Epithelial cell of prostate (primary cell): ENCODE data around the gene DCLRE1B.

ENCODE experiments used
- DNase-seq: peaks from one replicate; pipeline ENCODE4 v3.0.0-alpha.2; 2011; ENCODE audit warnings: low read depth, low spot score
- H3K27ac ChIP-seq: fragments of 450-650 bp; 2 replicates; pipeline ENCODE4 v1.5.1; 2017; ENCODE audit warnings: mild to moderate bottlenecking

The DCLRE1B gene

DNA sequence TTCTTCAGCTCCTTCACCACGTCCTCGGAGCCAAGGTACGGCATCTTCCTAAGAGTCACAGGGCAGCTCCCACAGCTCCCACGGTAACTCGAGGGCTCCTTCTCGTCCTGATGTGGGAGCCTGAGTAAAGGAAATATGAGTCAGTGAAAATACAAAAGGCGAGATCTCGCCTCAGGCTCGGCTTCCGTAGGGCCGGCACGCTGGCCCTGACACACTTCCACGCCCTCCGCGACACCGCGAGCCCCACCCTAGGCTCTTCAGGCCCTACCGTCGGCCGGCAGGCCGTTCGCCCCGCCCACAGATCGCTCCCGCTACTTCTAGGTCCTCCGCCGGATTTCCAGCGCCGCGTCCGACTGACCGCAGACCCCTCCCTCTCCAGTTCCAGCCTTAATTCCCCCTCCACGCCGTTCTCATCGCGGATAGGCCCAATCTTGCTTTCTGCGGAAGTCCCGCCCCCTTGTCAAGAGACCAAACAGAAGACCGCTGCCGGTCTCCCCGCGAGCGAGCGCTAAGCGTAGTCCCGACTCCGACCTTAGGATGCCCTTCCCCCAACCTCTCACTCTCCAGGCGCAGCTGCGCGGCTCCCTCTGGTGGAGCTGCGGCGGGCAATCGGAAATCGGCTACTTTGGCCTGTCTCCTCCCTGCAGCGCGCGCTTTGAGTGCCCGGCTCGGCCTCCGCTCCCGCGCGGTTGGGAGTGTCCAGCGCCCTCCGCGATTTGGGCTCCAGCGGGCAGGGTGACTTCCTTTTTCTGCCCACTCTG lies at the start of gene DCLRE1B, which contains the start of gene AP4B1:
TSS of gene DCLRE1B (plus strand) at position 653 of the 761 bp plus-strand sequence. CDS start 261 bp downstream, outside the sequence.
TSS of gene AP4B1 (minus strand) at position 126 of the 761 bp plus-strand sequence. CDS start at position 44, 82 bp downstream.
- DNase-seq = peak; percentile 98
- peak within 1 kb of the TSS; percentile 84 for H3K27ac ChIP-seq

DNA sequence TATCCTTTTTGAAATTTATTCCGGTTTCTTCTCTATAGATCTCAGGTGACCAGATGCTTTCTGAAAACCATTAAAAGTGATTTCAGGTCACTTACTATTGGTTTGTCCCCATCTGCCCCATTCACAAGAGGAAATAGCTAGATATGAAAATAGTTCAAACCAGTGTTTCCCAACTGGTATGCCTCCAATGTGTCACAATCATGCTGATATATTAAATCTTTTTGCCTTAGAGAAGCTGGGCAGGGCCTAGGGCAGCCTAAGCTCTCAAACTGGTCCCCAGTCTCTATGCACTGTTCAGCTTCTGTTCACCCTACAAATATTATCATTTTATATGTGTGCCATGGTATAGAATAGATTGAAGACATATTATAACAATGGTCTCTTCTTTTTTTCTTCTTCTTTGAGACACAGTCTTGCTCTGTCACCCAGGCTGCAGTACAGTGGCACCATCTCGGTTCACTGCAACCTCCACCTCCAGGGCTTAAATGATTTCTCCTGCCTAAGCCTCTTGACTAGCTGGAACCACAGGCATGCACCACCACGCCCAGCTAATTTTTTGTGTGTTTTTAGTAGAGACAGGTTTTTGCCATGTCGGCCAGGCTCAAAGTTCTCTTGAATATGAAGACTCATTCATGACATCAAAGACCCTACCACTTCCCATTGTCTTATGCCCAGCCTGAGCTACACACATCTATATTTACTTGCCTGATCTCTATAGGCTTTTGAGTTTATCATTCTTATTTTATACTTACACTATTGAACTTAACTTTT lies 49.3 kb upstream of the DCLRE1B start:
- DNase-seq = no peak
- H3K27ac ChIP-seq = no peak overlapping the region

DNA sequence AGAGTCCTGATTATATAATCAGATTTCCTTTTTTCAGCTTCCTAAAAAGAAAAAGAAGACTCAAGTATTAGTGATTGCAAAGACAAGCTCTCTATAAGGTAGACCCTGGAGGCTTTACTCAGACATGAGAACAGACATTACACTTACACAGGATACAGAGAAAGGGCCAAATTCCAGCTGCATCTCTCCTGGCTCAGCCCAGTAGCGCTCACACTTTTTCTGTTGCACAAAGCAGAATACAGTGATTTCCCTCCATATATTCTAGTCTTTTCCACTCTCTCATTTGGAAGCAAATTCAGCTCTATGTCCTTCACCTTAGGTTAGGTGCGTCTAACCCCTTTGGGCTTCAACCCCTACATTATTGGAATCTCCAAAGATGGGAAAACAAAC lies 48.7 kb upstream of the DCLRE1B start:
- no peak overlapping the region for H3K27ac ChIP-seq
- no peak for DNase-seq

DNA sequence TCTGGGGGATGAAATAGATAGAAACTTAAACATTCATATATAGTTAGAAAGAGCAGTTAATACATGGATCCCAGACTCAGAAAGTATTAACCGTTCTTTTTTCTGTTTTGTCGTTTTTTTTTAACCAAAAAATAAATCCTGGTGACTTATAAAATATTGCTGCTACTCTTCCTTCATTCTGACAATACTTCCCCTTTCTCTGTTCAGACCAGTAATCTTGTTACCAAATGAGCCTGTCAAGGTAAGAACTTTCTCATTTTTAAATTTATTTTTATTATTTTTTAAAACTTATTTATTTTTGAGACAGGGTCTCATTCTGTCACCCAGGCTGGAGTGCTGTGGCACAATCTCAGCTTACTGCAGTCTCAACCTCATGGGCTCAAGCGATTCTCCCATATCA lies 47.4 kb upstream of the DCLRE1B start:
- DNase-seq = no peak
- H3K27ac ChIP-seq = no peak overlapping the region

DNA sequence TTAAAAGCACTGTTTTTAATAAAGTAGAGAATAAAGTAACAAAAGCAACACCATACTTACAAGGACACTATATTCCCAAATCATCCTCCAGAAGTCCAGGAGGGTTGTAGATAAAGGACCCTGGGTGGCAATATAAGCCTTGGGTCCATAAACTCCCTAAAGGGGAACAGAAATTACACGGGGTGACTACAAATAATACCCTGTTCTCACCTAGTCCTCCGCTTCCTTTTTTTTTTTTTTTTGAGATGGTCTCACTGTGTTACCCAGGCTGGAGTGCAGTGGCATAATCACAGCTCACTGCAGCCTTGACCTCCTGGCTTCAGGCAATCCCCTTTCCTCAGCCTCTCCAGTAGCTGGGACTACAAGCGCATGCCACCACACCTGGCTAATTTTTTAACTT lies 46.7 kb upstream of the DCLRE1B start:
- H3K27ac ChIP-seq = no peak overlapping the region
- no peak for DNase-seq

DNA sequence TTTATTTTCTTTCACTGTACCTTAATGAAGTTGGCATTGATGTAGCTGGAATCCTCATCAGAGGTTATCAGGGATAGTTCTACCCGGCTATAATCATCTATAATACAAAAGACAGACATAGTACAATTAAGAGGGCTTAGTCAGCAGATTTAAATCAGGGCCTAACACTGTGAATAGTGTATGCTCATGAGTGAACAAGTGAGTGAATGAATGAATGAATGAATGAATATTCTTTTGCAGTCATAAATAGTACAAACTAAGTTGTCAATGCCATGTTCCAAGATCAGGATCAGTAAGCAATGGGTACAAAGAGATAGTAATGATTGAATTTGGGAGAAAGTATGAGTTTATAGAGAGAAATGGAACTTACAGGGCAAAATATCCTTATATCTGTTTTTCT lies 46.1 kb upstream of the DCLRE1B start:
- H3K27ac ChIP-seq = no peak overlapping the region
- DNase-seq = no peak

DNA sequence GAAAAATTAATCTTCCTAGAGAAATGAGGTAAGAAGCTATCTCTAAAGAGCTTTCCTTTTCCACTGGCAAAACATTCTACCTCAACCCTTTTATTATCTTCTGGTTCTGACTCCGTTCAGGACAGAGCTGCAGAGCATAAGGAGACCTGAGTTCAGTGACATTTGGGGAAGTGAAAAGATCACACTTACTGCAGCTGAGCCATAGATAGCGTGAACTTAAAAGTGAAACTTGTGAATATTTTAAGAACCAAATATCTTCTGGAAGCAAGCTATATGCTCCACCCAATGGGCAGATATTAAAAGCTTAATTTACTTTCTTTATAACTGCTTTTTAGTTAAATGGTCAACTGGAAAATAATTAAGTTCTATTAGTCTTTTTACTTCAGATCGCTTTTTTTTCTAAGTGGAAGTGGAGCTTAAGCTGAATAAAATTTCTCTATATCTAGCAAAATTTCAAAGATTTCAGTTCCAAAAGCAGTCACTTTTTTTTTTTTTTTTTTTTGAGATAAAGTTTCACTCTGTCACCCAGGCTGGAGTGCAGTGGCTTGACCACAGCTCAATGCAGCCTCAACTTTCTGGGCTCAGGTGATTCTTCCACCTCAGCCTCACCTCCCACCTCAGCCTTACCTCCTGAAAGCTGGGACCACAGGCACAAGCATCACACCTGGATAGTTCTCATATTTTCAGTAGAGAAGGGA lies 45.5 kb upstream of the DCLRE1B start:
- no peak overlapping the region for H3K27ac ChIP-seq
- DNase-seq = no peak

DNA sequence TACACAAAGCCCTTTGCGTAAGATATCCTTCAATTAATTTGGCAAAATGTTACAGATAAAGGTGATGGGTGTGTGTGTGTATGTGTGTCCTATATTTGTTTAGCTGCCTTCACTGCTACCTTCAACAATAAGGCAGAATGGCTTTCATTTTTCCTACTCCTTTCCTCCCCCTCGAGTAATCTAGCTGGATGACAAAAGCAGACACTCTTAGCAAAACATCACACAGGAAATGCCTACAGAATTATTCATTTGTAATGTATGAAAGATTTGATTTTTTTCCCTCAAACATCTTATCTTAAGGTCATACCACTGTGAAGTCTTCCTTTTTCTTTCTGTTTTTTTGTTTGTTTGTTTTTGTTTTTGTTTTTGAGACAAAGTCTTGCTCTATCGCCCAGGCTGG lies 44.2 kb upstream of the DCLRE1B start:
- H3K27ac ChIP-seq = peak overlapping the region; percentile 71
- DNase-seq = no peak

DNA sequence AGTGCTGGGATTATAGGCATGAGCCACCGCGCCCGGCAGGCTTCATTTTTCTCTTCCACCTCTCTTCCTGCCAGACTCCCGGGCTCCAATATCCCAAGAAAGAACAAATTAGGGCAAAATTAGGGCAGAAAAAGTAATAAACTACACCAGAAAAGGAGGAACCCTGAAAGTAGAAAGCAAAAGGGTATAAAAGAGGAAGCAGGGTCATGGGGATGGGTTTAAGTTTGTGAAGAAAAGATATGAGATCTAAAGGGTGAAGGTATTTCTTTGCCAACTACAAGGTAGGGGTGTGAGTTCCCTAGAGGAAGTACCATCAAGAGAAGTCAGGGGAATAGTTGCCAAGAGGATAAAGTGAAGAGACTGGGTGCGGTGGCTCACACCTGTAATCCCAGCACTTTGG lies 43.5 kb upstream of the DCLRE1B start:
- H3K27ac ChIP-seq = peak overlapping the region; percentile 71

DNA sequence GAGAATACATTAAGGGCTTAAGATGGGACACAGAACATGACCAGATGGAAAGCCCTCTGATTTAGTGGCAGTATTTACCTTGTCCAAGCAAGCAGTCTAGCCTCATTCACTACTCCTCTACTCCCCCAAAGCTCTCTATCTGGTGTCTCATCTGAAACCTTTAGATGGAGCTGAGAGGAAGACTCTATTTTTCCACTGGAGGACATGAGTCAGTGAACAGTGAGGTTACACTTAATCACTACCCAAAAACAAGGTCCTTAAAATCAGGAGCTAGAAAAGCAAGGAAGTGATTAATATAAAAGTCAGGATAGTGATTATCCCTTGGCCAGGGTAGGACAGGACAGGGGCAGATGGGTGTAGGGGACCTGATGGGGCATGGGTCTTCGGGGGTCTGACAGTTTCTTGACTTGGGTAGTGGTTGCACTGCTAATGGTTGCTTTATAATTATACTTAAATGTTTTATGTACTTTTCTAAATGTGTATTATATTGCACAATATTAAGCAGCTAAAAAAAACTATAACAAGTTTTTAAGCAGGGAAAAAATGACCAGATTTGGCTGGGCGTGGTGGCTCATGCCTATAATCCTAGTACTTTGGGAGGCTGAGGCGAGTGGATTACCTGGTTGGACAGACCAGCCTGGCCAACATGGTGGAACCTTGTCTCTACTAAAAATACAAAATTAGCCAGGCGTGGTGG lies 36.6 kb upstream of the DCLRE1B start:
- peak overlapping the region; percentile 48 for H3K27ac ChIP-seq
- no peak for DNase-seq

More for the DNA sequence above, 43.5 kb upstream of the DCLRE1B start:
- no peak for DNase-seq

DNA sequence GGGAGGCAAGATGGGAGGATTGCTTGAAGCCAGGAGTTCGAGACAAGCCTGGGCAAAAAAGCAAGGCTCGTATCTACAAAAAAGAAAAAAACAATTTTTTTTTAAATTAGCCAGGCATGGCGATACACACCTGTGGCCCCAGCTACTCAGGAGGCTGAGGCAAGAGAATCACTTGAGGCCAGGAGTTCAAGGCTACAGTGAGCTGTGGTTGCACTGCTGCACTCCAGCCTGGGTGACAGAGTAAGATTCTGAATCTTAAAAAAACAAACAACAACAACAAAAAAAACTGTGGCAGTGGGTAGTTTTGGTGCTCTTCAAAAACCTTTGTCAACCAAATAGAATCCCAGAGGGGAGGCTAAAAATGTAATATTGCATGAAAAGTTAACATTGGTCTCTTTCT lies 34.3 kb upstream of the DCLRE1B start:
- no peak for DNase-seq

DNA sequence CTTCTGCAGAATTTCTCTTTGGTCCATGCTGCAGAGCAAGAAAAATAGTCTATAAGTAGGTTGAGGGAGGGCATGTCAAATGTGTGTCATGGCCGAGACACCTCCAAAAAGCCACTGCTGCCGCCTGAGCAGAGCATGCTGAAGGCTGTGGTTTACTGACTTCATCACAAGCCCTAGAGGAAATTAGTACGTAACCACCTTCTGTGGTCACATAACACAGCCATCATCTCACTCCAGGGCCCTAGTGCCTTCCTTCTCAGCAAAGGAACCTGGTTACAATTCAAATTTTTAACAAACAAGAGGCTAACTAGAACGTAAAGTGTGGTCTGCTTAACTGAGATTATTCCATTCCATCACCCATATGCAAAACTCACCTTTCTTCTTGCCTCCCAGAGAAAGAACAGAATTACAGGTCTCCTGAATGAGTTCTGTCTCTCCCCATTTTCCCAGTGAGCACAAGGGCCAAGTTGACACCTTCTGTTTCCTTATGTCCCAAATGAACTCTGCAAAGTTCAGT lies 33.5 kb upstream of the DCLRE1B start, which contains the start of gene PTPN22:
TSS of gene PTPN22 (minus strand) at position 116 of the 517 bp plus-strand sequence.
- H3K27ac ChIP-seq = no peak within 1 kb of the TSS
- peak; percentile 33 for DNase-seq

More for the DNA sequence above, 34.3 kb upstream of the DCLRE1B start:
- H3K27ac ChIP-seq = no peak overlapping the region

DNA sequence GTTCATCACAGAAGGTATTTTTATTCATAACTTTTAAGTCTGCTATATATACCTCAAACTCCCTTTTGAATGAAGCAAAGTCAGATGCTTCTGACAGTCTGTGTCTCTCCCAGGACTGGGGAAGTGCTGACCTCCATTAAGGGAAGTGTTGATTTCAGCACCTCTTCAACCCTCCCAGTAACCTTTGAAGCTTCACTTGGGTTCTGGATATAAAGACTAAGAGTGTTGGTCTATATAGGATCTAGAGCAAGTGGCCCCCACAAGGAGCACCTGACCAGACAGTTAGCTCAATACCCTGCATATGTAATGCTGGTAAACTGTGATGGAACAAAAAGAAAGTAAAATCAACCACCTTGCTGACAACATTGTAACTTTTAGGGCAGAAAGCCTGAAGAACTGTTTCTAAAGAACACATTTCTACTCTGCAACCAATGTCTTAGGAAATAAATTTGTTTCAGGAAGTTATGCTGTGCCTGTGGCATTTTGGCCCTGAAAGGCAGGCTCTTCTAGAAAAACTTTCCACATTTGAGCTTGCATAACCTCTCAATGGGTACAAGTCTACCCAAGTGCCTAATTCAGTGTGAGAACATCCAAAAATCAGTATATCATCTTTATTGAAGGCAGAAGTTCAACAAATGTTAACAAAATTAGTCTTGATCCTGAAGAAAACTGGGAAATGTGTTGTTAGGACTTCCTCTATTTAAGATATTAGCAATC lies 32.7 kb upstream of the DCLRE1B start:
- no peak for DNase-seq
- H3K27ac ChIP-seq = no peak overlapping the region

DNA sequence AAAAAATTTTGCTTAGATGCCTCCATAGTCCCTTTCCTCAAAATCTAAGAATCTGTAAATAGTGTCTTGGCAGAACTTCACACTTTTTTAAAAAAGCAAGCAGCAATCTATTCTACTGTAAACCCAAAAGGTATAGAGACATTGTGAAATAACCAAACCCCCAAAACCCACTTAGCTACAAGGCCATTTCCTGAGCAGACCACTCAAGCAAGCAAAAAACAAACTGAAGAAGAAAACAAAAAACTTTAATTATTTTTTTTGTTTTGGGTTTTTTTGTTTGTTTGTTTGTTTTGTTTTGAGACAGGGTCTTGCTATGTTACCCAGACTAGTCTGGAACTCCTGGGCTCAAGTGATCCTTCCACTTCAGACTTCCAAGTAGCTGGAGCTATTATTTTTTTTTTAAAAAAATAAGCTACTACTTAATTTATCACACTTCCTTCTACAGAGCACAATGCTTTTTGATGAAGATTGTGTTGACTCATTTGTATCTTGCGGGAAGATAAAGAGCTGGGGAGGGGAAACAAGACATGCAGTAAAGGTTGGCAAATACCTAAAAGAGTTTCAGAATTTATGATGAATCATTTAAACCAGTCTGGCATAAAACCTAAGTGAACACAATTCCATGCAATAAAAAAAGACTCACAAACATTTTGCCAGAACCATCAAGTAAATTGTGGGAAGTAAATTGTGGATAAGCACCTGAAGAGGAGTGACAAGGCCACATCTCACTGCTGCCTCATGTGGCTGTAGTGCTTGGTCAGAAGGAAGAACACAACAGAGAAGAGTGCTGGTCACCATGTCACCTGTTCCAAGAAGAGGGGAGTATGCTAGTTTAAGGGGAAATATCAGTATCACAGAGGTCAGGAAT lies 30.9 kb upstream of the DCLRE1B start:
- DNase-seq = peak; percentile 43
- peak overlapping the region; percentile 16 for H3K27ac ChIP-seq

DNA sequence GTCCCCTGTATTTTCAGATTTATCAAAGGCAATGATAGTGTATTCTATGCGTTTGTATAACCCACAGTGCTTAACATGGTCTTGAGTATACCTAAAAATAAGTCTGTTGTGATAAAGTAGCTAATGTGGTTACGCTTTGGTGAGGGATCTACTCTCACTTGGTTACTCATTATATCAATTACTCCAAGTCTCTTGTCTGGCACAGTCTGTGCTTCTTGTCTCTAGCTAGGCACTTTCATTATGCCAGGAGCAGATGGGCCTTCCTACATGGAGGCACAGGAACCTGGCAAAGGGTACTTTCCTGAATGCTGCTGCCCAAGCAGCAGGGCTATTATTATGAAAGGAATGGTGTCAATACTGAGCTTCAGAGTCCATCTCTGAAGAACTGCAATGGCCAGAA lies 29.4 kb upstream of the DCLRE1B start:
- no peak for DNase-seq
- no peak overlapping the region for H3K27ac ChIP-seq

DNA sequence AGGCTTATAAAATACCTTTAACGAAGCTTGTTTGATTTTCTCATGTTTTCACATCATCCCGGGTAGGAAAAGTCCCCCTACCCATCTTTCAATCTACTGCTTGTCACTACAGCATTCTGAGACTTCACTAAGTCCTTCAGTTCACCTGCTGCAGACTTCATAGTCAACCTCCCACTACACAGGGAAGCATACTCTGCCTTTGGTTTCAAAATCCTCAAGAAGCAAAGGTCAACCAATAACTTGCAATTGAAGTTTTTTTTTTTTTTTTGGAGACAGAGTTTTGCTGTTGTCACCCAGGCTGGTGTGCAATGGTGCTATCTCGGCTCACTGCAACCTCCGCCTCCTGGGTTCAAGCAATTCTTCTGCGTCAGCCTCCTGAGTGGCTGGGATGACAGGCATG lies 28.9 kb upstream of the DCLRE1B start:
- H3K27ac ChIP-seq = no peak overlapping the region

DNA sequence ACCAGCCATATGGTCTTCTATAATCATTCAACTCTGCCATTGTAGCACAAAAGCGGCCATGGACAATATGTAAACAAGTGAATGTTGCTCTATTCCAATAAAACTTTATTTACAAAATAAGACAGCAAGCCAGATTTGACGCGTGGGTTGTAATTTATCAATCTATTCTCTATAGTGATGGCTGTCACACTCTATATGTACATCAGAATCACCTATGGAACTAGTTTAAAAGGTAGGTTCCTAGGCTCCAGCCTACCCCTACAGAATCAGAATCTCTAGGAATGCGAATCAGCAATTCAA lies 25.4 kb upstream of the DCLRE1B start:
- no peak overlapping the region for H3K27ac ChIP-seq
- no peak for DNase-seq

More for the DNA sequence above, 28.9 kb upstream of the DCLRE1B start:
- DNase-seq = no peak

DNA sequence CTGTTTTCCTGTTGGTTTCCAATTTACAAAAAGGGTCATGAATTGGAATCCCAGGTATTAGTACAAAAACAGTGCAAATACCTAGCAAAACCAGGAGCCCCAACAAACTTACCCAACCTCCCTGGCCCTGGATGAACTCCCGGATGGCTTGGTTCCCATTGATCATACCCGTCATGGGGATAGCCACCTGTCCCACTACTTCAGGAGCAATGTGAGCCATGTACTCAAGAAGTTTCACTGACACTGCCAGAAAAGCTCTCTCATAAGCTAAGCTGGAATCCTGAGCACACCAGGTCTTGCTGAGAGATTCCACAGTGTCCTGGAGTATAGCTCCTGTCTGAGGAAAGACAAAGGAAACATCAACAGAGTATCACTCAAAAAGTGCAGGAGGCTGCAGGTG lies 23.5 kb upstream of the DCLRE1B start:
- DNase-seq = no peak
- H3K27ac ChIP-seq = no peak overlapping the region
